HG03565 (cell line): Measurements from ENCODE around the gene TMTC2.

Experiments used
- ATAC-seq: cut with Tn5 transposase; IDR thresholded peaks from one replicate; pipeline ENCODE4 v1.9.1; 2021; ENCODE audit warnings: mild to moderate bottlenecking, moderate library complexity; ENCODE audit not compliant: unreplicated experiment

The TMTC2 gene

GRCh38 chr12:82937151-82937550 lies 250.4 kb downstream of the TMTC2 start:
- no peak for ATAC-seq

DNA sequence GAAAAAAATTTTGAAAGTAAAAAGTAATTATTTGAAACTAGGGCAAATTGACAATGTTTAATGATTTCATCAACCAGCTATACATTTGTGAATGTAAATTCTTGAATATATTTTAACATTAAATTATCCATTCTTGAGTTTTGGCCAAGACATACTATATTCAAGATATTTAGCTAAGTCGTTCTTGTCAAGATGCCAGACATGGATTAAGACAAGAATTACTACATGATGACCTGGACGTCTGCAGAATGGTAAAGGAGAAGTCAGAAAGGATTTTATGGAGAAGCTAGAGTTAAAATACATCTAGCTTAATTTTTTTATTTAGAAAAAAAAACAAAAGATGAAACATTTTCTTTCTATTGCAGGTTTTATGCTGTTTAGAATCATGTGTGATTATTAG lies 255.8 kb downstream of the TMTC2 start:
- no peak for ATAC-seq

DNA sequence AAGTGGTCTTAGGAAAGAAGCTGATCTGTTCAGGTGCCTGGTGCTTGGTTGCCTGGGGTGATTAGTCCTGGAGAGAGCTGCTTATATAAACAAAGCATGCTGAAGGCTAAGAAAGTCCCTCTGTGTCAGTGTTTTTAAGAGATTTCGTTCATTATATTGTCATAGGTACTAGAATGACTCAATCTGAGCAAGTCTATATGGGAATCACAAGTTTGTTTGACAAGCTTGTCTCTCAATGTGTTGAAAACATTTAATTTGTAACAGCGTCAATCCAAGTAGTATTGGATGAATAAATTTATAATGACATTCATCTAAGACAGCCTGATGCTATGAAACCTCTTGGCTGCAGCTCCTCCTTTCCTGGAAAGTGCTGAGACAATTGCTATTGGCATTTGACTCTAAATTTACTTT lies 256.3 kb downstream of the TMTC2 start:
- ATAC-seq = peak; percentile 71

GRCh38 chr12:82948491-82948890 lies 261.8 kb downstream of the TMTC2 start:
- ATAC-seq = no peak

DNA sequence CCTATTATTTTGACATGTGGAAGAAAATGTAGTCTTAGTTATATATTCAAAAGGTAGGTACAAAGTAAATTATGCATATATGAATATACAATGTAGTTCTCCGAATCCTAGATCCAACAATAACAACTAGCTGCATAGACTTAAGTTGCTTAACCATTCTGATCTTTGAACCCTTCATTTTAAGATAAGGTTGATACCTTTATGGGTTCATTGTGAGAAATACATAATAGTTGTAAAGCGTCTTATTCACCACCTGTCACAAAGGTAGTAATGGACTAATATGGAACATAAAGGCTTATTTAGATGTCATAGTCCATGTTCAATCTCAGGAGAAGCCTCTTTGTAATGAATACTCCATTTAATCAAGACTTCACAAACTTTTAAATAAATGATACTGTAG lies 263.6 kb downstream of the TMTC2 start:
- no peak for ATAC-seq

DNA sequence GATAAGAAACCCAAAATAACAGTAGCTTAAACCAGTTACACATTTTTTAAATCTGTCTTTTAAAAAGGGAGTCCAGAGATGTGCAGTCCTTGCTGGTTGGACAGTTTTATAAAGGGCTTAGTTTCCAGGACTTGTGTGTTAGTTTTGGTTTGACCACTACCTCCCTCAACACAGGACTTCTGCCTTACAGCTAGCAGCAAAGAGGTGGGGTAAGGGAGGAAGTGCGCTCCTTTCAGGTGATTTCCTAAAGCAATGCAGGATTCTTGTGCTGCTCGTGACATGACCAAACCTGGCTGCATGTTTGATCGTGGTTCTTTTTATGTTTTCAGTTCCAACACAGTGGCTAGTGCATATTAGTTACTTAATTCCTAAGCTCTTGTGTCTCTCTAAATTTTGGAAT lies 266.2 kb downstream of the TMTC2 start:
- peak; percentile 75 for ATAC-seq

DNA sequence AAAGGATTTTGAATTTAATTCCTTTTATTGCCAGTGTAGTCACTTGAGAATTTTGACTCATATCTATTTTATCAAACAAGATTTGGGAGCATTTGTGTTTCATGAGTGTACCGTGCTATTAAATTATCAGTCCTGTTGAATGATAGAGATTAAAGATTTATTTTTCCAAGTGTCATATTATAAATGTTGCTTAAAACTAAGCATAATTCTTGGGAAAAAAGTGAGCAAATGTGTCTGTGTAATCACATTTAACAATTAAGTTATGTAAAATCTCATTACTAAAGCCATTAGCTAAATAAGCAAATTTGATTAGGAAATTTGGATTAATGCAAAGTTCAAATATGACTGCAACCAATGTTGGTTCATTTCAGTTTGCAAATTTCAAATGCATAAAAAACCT lies 266.7 kb downstream of the TMTC2 start:
- ATAC-seq = no peak

DNA sequence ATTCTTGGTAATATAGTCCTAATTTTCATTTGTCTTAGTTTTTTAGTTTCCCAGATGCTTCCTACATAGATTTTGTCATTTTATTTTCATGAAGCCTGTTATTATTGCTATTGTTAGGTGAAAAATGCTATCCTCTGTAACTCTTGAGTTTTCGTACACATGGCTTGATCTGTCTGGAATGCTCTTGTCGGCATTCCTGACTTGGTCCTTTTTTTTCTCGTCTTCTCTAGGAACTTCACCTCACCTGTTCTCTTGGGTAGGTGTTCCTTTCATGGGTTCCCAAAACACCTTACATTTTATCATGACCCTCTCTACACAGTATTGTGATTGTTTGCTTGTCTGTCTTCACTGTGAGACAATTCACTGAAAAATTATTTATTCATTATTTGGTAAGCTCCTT lies 267.4 kb downstream of the TMTC2 start:
- ATAC-seq = no peak

DNA sequence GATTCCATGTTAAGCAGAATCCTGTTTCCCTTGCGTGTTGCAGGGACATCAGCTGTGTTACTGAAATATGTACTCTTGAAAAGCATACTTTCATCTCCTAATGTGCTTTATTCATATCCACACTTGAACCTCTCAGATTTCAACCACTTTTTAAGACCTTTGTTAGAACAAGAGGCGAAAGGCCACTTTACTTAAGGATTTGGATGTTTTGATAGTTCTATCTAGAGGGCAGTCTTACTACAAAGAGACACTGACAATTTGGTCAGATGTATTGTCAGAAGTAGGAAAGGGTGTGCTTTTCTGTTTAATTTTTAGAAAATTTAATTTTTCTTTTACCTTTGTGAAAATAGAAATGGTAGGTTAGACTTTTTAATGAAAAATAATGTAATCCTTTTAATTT lies 267.9 kb downstream of the TMTC2 start:
- no peak for ATAC-seq

- ATAC-seq = no peak
These were observed 268.3 kb downstream of the TMTC2 start for GRCh38 chr12:82955043-82955442.

- no peak for ATAC-seq
These were observed 272.3 kb downstream of the TMTC2 start for GRCh38 chr12:82958966-82959365.

- peak; percentile 58 for ATAC-seq
These were observed 273.1 kb downstream of the TMTC2 start for GRCh38 chr12:82959821-82960220.

DNA sequence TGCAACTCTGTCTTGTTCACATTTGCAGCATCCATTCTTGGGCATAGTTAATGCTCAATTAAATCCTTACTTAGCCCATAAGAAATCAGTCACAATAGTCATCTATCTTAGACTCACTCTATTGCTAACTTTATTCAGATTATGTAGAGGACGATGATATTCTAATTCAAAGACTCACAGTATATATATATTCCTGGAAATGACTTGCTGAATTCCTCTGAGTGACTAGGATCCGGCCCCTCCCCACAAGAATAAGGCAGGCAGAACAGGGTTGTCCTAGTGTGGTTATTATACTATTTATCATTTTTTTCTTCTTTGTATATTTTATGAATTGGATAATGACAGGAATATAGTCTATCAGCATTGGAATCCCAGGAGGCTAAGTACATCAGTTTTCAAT lies 275.1 kb downstream of the TMTC2 start:
- ATAC-seq = no peak

GRCh38 chr12:82963956-82964355 lies 277.2 kb downstream of the TMTC2 start:
- no peak for ATAC-seq

DNA sequence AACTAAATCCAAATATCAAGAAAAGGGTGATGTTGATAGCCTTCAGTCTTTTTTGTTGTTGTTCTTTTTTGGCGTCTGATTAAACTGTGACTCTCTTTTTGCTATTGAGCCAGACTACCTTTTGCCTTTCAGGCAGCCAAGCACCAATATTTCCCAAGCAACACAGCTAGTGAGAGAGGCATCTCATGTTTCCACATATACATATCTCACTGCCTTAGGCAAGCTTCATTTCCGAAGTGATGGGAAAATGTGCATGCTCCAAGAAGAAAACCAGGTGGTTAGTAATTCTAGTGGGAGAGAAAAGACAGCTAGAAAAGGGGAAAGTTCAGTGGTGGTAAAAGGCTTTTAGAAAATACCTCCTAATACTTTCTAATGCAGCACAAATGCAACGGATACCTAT lies 277.7 kb downstream of the TMTC2 start:
- ATAC-seq = no peak

- no peak for ATAC-seq
These were observed 279.4 kb downstream of the TMTC2 start for GRCh38 chr12:82966001-82966559.

- ATAC-seq = no peak
These were observed 282.1 kb downstream of the TMTC2 start for GRCh38 chr12:82968631-82969367.

DNA sequence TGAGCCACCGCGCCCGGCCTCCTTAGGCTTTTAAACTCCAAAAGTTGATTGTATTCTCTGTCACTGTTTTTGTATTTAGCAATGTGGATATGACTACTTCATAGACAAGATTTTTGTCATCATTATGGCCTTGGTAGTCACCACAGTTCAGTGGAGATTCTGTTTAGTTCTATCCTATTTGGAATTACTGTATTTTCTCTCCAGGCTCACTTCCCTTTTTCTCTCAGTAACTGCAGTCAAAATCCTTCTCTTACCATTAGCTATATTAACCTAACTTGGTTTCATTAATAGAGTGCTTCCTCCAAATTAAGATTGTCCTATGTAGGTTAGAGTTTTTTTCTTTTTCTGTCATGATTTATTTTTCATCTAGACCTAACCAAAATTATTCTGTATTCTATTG lies 283.9 kb downstream of the TMTC2 start:
- no peak for ATAC-seq

GRCh38 chr12:82971584-82971983 lies 284.9 kb downstream of the TMTC2 start:
- no peak for ATAC-seq

DNA sequence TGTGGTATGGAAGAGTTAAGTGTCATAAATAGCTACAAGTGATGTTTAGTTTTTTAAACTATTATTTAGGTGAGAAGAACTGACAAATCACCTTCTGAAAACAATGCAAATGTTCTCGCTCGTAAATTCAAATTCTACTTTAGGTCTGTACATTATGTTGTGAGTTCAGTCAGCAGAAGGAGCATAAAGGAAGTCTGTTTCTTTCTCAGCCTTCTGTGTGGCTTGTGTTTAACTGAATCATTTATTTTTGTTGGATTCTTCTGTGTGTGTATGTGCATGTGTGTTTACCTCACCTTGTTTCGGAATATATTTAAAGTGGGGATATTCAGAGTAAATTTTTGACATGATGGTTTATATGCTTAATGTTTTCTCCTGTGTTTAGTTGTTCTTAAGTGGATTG lies 285.9 kb downstream of the TMTC2 start:
- no peak for ATAC-seq

- no peak for ATAC-seq
These were observed 286.9 kb downstream of the TMTC2 start for GRCh38 chr12:82973592-82973991.

DNA sequence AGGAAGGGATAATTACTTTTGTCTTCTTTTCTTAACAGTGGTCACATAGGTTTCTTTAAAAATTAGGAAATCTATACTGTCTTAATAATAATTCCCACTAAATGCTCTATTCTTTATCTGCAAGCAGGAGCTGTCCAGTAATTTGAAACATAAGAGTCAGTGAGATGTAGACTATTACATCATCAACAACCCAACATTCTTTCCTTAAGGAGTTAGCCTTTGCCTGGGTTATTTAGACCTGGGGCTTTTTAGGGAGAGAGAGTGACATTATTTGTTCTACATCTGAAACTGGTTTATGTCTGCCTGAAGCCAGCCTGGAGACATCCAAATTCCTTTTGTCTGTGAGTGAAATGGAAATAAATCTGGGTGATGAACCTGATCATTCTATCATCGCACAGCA lies 294.4 kb downstream of the TMTC2 start:
- no peak for ATAC-seq

DNA sequence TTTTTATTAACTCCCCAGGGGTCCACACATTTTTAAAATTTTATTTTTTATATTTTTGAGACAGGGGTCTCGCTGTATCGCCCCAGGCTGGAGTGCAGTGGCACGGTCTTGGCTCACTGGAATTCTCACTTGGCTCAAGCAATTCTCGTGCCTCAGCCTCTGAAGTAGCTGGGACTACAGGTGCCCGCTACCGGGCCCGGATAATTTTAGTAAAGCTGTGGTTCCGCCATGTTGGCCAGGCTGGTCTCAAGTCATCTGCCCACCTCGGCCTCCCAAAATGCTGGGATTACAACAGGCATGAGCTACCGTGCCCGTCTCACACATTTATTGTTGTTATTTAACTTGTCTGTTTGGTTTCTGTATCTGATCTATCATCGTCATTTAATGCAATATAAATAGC lies 307.4 kb downstream of the TMTC2 start:
- no peak for ATAC-seq
